ENCODE data around the gene TPM4. TPM values are rescaled to one million over a fixed set of nuclear protein-coding genes. Genes with fewer than 3 reads are reported as not detected.

Gene TPM4
- total and polyA plus RNA-seq, 2 of the 13 experiments (the other 11 are each of a cell fraction or from before 2014, with no cell fraction given): 180 to 188 TPM

DNA sequence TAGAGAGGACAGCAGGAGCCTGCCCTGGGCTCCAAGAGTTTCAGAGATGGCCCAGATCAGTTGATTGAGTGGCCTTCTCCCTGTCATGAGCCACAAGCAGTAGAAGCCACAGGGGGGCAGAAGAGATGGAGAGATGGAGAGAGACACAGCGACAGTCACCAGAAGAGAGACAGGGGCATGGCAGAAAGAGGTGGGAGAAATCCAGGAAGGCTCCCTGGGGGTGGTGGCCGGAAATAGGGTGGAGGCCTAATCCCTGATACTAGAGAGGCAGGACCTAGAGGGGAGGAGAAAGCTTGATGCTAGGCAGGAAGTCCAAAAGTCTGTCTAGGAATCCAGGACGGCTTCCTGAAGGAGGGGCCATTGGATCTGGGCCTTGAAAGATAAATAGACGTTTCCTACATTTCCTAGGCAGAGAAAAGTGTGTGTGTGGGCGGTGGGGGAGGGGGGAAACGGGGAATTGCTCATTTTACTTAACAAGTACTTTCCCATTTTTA, 9.6 kb upstream of the TPM4 start:
- Histone ChIP-seq H2AFZ (ENCODE audit: low read length) (no peak overlapping the region), H3K27me3 (ENCODE audit: control insufficient read depth in 1 of 2, insufficient read depth in 2 of 2, low read length in 2 of 2) (no peaks in the 10 kb centered on the region), H3K4me3 (replicated peaks in 1 of 3; ENCODE audit: insufficient read depth in 1 of 3, low read depth in 2 of 3, low read length in 3 of 3) (no peak overlapping the region), H3K4me2 (ENCODE audit: low read depth, low read length) (peak overlapping the region; percentile 49), H3K27ac (ENCODE audit: extremely low read length, insufficient read depth, low read length) (no peak overlapping the region), H3K9me3 (ENCODE audit: low read length) (no peaks in the 10 kb centered on the region), H3K9ac (ENCODE audit: insufficient read depth, low read depth, low read length) (no peak overlapping the region), H3K36me3 (replicated peaks in 1 of 2; ENCODE audit: control insufficient read depth in 1 of 2, insufficient read depth in 2 of 2, low read length in 2 of 2) (no peaks in the 10 kb centered on the region), H3K4me1 (ENCODE audit: insufficient read depth, low read length) (peaks cover 51% of the 10 kb centered on the region), H4K20me1 (ENCODE audit: insufficient read depth, low read length) (no peaks in the 10 kb centered on the region), H3K79me2 (ENCODE audit: insufficient read depth, low read length) (no peaks in the 10 kb centered on the region)
- ChIA-PET POLR2A (interaction anchor here (1.2 kb wide), 1 partner anchor 10 kb away, joined by 3 read pairs; the partner anchor contains the start of gene TPM4), CTCF (ENCODE audit: low intra/inter-chr PET ratio, low total read pairs) (interaction anchor here (1.3 to 3.5 kb wide), 4 partner anchors 25 to 118 kb away, joined by 4 to 21 read pairs (median 5); partner anchors contain the start of gene FAM32A)
- ATAC-seq (peak; percentile 66), DNase-seq (ENCODE audit: low spot score) (peak; percentile 81), FAIRE-seq (peak; percentile 87)
- WGBS (ENCODE audit: low lambda C conversion rate): 4% methylated on average over 6 of the region's 6 CpGs
- in situ Hi-C loops (cut with HindIII; ENCODE audit: extremely low pct_ligation_motif_present, low pct_unique_long_range_greater_than_20kb): no loop called here
- intact Hi-C loops (cut with micrococcal nuclease; ENCODE audit: unreplicated experiment): loop anchor here (1.0 kb wide), 1 partner anchor 119 kb away; the partner anchor contains the start of gene FAM32A
- BruUV-seq (replicated peaks): no TSS peak
- TF ChIP-seq SSRP1 (CRISPR knock-in tag; IDR thresholded peaks at IDR 0.05) (0 out of 2 replicates have a peak, but pooled peaks have one; percentile 74), ZNF572 (CRISPR knock-in tag; IDR thresholded peaks at IDR 0.05) (no peak), ZNF101 (CRISPR knock-in tag; IDR thresholded peaks at IDR 0.05; ENCODE audit: borderline replicate concordance, low read depth) (no peak), ZNF678 (CRISPR knock-in tag; IDR thresholded peaks at IDR 0.05) (no peak), MEIS1 (CRISPR knock-in tag; IDR thresholded peaks at IDR 0.05; ENCODE audit: borderline replicate concordance) (no peak), ZNF703 (CRISPR knock-in tag; IDR thresholded peaks at IDR 0.05; ENCODE audit: borderline replicate concordance) (no peak), JUN (CRISPR knock-in tag; IDR thresholded peaks at IDR 0.05) (no peak), NFE2L2 (IDR thresholded peaks at IDR 0.05; ENCODE audit: low read length) (no peak)
- TF ChIP-seq, protein P1, sequence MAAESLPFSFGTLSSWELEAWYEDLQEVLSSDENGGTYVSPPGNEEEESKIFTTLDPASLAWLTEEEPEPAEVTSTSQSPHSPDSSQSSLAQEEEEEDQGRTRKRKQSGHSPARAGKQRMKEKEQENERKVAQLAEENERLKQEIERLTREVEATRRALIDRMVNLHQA (CRISPR knock-in tag; IDR thresholded peaks at IDR 0.05): no peak
- TF ChIP-seq, protein P2, sequence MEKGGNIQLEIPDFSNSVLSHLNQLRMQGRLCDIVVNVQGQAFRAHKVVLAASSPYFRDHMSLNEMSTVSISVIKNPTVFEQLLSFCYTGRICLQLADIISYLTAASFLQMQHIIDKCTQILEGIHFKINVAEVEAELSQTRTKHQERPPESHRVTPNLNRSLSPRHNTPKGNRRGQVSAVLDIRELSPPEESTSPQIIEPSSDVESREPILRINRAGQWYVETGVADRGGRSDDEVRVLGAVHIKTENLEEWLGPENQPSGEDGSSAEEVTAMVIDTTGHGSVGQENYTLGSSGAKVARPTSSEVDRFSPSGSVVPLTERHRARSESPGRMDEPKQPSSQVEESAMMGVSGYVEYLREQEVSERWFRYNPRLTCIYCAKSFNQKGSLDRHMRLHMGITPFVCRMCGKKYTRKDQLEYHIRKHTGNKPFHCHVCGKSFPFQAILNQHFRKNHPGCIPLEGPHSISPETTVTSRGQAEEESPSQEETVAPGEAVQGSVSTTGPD (CRISPR knock-in tag; IDR thresholded peaks at IDR 0.05): no peak
- TF ChIP-seq, protein P3, sequence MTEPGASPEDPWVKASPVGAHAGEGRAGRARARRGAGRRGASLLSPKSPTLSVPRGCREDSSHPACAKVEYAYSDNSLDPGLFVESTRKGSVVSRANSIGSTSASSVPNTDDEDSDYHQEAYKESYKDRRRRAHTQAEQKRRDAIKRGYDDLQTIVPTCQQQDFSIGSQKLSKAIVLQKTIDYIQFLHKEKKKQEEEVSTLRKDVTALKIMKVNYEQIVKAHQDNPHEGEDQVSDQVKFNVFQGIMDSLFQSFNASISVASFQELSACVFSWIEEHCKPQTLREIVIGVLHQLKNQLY (CRISPR knock-in tag; IDR thresholded peaks at IDR 0.05): no peak
- TF ChIP-seq, protein P4, sequence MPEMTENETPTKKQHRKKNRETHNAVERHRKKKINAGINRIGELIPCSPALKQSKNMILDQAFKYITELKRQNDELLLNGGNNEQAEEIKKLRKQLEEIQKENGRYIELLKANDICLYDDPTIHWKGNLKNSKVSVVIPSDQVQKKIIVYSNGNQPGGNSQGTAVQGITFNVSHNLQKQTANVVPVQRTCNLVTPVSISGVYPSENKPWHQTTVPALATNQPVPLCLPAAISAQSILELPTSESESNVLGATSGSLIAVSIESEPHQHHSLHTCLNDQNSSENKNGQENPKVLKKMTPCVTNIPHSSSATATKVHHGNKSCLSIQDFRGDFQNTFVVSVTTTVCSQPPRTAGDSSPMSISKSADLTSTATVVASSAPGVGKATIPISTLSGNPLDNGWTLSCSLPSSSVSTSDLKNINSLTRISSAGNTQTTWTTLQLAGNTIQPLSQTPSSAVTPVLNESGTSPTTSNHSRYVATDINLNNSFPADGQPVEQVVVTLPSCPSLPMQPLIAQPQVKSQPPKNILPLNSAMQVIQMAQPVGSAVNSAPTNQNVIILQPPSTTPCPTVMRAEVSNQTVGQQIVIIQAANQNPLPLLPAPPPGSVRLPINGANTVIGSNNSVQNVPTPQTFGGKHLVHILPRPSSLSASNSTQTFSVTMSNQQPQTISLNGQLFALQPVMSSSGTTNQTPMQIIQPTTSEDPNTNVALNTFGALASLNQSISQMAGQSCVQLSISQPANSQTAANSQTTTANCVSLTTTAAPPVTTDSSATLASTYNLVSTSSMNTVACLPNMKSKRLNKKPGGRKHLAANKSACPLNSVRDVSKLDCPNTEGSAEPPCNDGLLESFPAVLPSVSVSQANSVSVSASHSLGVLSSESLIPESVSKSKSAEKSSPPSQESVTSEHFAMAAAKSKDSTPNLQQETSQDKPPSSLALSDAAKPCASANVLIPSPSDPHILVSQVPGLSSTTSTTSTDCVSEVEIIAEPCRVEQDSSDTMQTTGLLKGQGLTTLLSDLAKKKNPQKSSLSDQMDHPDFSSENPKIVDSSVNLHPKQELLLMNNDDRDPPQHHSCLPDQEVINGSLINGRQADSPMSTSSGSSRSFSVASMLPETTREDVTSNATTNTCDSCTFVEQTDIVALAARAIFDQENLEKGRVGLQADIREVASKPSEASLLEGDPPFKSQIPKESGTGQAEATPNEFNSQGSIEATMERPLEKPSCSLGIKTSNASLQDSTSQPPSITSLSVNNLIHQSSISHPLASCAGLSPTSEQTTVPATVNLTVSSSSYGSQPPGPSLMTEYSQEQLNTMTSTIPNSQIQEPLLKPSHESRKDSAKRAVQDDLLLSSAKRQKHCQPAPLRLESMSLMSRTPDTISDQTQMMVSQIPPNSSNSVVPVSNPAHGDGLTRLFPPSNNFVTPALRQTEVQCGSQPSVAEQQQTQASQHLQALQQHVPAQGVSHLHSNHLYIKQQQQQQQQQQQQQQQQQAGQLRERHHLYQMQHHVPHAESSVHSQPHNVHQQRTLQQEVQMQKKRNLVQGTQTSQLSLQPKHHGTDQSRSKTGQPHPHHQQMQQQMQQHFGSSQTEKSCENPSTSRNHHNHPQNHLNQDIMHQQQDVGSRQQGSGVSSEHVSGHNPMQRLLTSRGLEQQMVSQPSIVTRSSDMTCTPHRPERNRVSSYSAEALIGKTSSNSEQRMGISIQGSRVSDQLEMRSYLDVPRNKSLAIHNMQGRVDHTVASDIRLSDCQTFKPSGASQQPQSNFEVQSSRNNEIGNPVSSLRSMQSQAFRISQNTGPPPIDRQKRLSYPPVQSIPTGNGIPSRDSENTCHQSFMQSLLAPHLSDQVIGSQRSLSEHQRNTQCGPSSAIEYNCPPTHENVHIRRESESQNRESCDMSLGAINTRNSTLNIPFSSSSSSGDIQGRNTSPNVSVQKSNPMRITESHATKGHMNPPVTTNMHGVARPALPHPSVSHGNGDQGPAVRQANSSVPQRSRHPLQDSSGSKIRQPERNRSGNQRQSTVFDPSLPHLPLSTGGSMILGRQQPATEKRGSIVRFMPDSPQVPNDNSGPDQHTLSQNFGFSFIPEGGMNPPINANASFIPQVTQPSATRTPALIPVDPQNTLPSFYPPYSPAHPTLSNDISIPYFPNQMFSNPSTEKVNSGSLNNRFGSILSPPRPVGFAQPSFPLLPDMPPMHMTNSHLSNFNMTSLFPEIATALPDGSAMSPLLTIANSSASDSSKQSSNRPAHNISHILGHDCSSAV (CRISPR knock-in tag; IDR thresholded peaks at IDR 0.05; ENCODE audit: borderline replicate concordance): no peak

All from HepG2 (cell line).